ENCODE data around the gene JPH2.
"Not testable (repeated sequence)": the region's sequence is repeated elsewhere in the genome, so short reads cannot be mapped to it uniquely, and the experiment has no call there.

Gene JPH2

GRCh38 chr20:44211177-44212039 is 24.4 kb upstream of the JPH2 start:
- no peak for DNase-seq

GRCh38 chr20:44210406-44211176 is 23.6 kb upstream of the JPH2 start, which contains the start of gene OSER1:
Gene OSER1 (minus strand): TSS chr20:44210771. CDS start chr20:44206957, 3,814 bp downstream.
- peak; percentile 98 for DNase-seq

- no peak for DNase-seq
Observed at GRCh38 chr20:44209686-44210405, 22.9 kb upstream of the JPH2 start.

GRCh38 chr20:44208770-44209169 is 21.8 kb upstream of the JPH2 start:
- DNase-seq: no peak

GRCh38 chr20:44208165-44208564 is 21.2 kb upstream of the JPH2 start:
- DNase-seq: no peak

GRCh38 chr20:44207126-44207723 is 20.2 kb upstream of the JPH2 start:
- DNase-seq: no peak

GRCh38 chr20:44206132-44206531 is 19.1 kb upstream of the JPH2 start:
- DNase-seq: no peak

- DNase-seq: no peak
Observed at GRCh38 chr20:44204832-44205215, 17.8 kb upstream of the JPH2 start.

- DNase-seq: no peak
Observed at GRCh38 chr20:44204156-44204831, 17.3 kb upstream of the JPH2 start.

GRCh38 chr20:44203161-44203560 is 16.2 kb upstream of the JPH2 start:
- DNase-seq: no peak

- DNase-seq: no peak
Observed at GRCh38 chr20:44200983-44201382, 14.0 kb upstream of the JPH2 start.

GRCh38 chr20:44200371-44200770 is 13.4 kb upstream of the JPH2 start:
- no peak for DNase-seq

- DNase-seq: no peak
Observed at GRCh38 chr20:44199877-44200276, 12.9 kb upstream of the JPH2 start.

GRCh38 chr20:44198872-44199271 is 11.9 kb upstream of the JPH2 start:
- DNase-seq: peak; percentile 72

GRCh38 chr20:44196271-44196670 is 9.3 kb upstream of the JPH2 start:
- no peak for DNase-seq

GRCh38 chr20:44195605-44196004 is 8.6 kb upstream of the JPH2 start:
- no peak for DNase-seq

- DNase-seq: no peak
Observed at GRCh38 chr20:44193801-44194200, 6.8 kb upstream of the JPH2 start.

- DNase-seq: not testable (repeated sequence)
Observed at GRCh38 chr20:44191640-44192039, 4.7 kb upstream of the JPH2 start.

GRCh38 chr20:44190197-44190852 is 3.3 kb upstream of the JPH2 start:
- DNase-seq: peak; percentile 60

GRCh38 chr20:44188752-44189151 is 1.8 kb upstream of the JPH2 start:
- DNase-seq: no peak

- no peak for DNase-seq
Observed at GRCh38 chr20:44187772-44188709, 1.1 kb upstream of the JPH2 start.

All from activated CD4-positive, alpha-beta T cell treated with anti-CD3 and anti-CD28 coated beads, Interleukin-2, amount 50 U/mL, for 16 hours (primary cell).